ENCODE results near the gene GRIK2.
A peak's percentile ranks its signal among the peaks of the same experiment; 100 is the strongest.

Gene GRIK2

DNA sequence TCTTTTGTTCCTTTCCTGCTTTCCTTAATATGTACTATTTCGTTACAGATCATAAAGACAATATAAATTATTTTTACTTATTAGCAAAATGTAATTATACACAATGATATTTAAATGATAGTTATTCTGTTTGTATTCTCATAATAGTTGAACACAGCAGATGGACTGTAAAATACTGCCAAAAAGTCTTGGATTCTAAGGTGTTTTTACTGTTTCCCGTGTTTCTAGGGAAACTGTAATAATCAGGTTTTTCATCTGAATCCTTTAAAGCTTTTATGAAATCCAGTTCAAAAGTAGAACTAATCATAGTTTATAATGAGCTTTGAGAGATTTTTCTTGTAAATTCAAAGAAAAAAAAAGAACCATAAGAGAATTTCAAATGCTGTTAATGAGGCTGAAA, 148.4 kb downstream of the GRIK2 start:
- no peak overlapping the region for H3K27ac ChIP-seq
- no peaks in the 10 kb centered on the region for H3K27me3 ChIP-seq (replicated peaks)
- no peak overlapping the region for H3K4me3 ChIP-seq (ENCODE audit: low read depth, low read length)
- in situ Hi-C loops (cut with HindIII; ENCODE audit: low pct_ligation_motif_present, low sequenced_read_pairs): no loop called here
- no peak for DNase-seq
- TF ChIP-seq, protein P1, sequence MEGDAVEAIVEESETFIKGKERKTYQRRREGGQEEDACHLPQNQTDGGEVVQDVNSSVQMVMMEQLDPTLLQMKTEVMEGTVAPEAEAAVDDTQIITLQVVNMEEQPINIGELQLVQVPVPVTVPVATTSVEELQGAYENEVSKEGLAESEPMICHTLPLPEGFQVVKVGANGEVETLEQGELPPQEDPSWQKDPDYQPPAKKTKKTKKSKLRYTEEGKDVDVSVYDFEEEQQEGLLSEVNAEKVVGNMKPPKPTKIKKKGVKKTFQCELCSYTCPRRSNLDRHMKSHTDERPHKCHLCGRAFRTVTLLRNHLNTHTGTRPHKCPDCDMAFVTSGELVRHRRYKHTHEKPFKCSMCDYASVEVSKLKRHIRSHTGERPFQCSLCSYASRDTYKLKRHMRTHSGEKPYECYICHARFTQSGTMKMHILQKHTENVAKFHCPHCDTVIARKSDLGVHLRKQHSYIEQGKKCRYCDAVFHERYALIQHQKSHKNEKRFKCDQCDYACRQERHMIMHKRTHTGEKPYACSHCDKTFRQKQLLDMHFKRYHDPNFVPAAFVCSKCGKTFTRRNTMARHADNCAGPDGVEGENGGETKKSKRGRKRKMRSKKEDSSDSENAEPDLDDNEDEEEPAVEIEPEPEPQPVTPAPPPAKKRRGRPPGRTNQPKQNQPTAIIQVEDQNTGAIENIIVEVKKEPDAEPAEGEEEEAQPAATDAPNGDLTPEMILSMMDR (IDR thresholded peaks at IDR 0.05; ENCODE audit: low read depth, low read length, missing control alignments): no peak
- H3K36me3 ChIP-seq (replicated peaks): no peaks in the 10 kb centered on the region

GRCh38 chr6:101543796-101544195, 150.3 kb downstream of the GRIK2 start:
- no peak for DNase-seq
- TF ChIP-seq, protein P1 (IDR thresholded peaks at IDR 0.05; ENCODE audit: low read depth, low read length, missing control alignments): no peak
- in situ Hi-C loops (cut with HindIII; ENCODE audit: low pct_ligation_motif_present, low sequenced_read_pairs): no loop called here
- Histone ChIP-seq H3K36me3 (replicated peaks) (no peaks in the 10 kb centered on the region), H3K27ac (no peak overlapping the region), H3K27me3 (replicated peaks) (no peaks in the 10 kb centered on the region), H3K4me3 (ENCODE audit: low read depth, low read length) (no peak overlapping the region)

GRCh38 chr6:101544286-101544685, 150.8 kb downstream of the GRIK2 start:
- H3K27me3 ChIP-seq (replicated peaks): no peaks in the 10 kb centered on the region
- no peaks in the 10 kb centered on the region for H3K36me3 ChIP-seq (replicated peaks)
- H3K4me3 ChIP-seq (ENCODE audit: low read depth, low read length): no peak overlapping the region
- peak; percentile 35 for DNase-seq
- TF ChIP-seq, protein P1 (IDR thresholded peaks at IDR 0.05; ENCODE audit: low read depth, low read length, missing control alignments): no peak
- no peak overlapping the region for H3K27ac ChIP-seq
- in situ Hi-C loops (cut with HindIII; ENCODE audit: low pct_ligation_motif_present, low sequenced_read_pairs): no loop called here

DNA sequence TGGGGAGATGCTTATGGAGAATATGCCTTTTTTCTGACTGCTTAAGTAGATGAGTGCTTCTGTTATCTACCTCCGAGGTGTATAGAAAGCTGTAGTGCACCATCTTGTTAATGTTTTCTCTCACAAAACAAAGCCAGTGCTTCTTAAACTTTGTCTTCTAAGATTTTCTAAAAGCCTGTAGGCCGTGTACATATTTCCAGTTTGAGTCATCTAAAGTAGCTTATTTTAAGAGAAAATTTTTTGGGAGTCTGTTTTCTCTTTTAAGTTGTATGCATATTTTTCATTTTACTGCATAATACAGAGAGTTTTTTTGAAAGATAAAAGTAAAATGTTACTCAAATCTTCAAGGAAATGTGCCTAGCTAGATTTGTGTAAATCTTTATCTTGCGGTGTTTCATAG, 151.7 kb downstream of the GRIK2 start:
- DNase-seq: no peak
- no peak overlapping the region for H3K4me3 ChIP-seq (ENCODE audit: low read depth, low read length)
- H3K36me3 ChIP-seq (replicated peaks): no peaks in the 10 kb centered on the region
- in situ Hi-C loops (cut with HindIII; ENCODE audit: low pct_ligation_motif_present, low sequenced_read_pairs): no loop called here
- H3K27me3 ChIP-seq (replicated peaks): no peaks in the 10 kb centered on the region
- TF ChIP-seq, protein P1 (IDR thresholded peaks at IDR 0.05; ENCODE audit: low read depth, low read length, missing control alignments): no peak
- H3K27ac ChIP-seq: no peak overlapping the region

DNA sequence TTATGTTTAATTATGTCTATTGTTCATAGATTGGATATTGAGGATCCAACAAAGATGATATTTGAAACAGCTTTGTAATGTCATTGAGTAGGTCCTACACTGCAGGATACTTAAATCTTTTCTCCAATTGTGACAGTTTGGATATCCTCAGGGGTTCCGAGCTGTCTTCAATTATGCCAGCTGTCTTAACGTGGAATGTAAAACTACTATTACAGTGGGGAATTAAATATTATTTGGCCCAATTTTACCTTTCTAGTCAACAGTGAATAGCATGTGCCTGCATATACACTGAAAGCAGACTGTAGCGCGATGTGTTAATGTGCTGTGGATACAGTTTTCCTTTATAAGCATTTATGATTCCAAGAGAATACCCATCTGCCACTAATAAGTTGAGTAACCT, 156.9 kb downstream of the GRIK2 start:
- DNase-seq: no peak
- in situ Hi-C loops (cut with HindIII; ENCODE audit: low pct_ligation_motif_present, low sequenced_read_pairs): no loop called here

GRCh38 chr6:101554231-101554630, 160.7 kb downstream of the GRIK2 start:
- H3K36me3 ChIP-seq (replicated peaks): no peaks in the 10 kb centered on the region
- no peak overlapping the region for H3K27ac ChIP-seq
- no peak overlapping the region for H3K4me3 ChIP-seq (ENCODE audit: low read depth, low read length)
- in situ Hi-C loops (cut with HindIII; ENCODE audit: low pct_ligation_motif_present, low sequenced_read_pairs): no loop called here
- DNase-seq: no peak
- no peaks in the 10 kb centered on the region for H3K27me3 ChIP-seq (replicated peaks)
- TF ChIP-seq, protein P1 (IDR thresholded peaks at IDR 0.05; ENCODE audit: low read depth, low read length, missing control alignments): no peak

More for the DNA sequence above, 156.9 kb downstream of the GRIK2 start:
- Histone ChIP-seq H3K27ac (no peak overlapping the region), H3K36me3 (replicated peaks) (no peaks in the 10 kb centered on the region), H3K4me3 (ENCODE audit: low read depth, low read length) (no peak overlapping the region), H3K27me3 (replicated peaks) (no peaks in the 10 kb centered on the region)
- TF ChIP-seq, protein P1 (IDR thresholded peaks at IDR 0.05; ENCODE audit: low read depth, low read length, missing control alignments): no peak

All from brain microvascular endothelial cell (primary cell).